ENCODE measurements around the gene DDX3Y.

GRCh38 chrY:12867960-12868359, 36.7 kb upstream of the DDX3Y start:
- TF ChIP-seq CTCF (IDR thresholded peaks at IDR 0.05) = no peak
- TF ChIP-seq POLR2A (IDR thresholded peaks at IDR 0.05; ENCODE audit: low read depth) = no peak

Measured in esophagus muscularis mucosa (tissue), 3 donors.